IPS-NIHi7 (cell line): ENCODE data around the gene TANK.
A peak's percentile ranks its signal among the peaks of the same experiment; 100 is the strongest.
"Not testable (repeated sequence)": the region's sequence is repeated elsewhere in the genome, so short reads cannot be mapped to it uniquely, and the experiment has no call there.

ENCODE experiments used
- DNase-seq: peaks from one replicate; pipeline ENCODE4 v3.0.0; 2012; ENCODE audit warnings: mixed read lengths; ENCODE audit errors: extremely low spot score

TANK gene

DNA sequence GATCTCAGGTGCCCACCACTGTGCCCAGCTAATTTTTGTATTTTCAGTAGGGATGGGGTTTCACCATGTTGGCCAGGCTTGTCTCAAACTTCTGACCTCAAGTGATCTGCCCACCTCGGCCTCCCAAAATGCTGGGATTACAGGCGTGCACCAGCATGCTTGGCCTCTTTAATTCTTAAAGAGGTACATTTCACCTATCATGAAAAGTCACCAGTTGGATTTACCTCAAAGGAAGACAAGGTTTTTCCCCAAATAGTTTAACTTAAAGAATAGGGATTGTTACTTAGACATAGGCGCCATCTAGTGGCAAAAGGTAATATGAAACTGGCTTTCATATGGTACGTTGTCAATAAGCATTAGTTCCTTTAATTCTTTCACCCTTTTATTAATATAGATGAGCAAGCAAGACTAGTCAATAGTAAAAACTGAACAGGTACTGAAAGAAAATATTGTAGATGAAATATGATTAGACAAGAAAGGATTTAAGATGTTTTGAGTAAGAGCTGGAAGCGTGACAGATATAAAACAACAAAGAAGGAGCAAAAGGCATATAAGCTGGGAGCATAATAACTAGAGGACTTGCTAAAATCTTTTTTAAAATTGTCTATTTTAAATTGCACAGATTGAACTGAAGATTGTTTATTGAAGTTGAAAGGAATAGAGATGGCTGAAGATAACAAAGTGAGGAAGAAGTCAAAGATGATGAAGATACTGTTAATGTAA lies 113.0 kb downstream of the TANK start:
- DNase-seq, result peak; percentile 32

DNA sequence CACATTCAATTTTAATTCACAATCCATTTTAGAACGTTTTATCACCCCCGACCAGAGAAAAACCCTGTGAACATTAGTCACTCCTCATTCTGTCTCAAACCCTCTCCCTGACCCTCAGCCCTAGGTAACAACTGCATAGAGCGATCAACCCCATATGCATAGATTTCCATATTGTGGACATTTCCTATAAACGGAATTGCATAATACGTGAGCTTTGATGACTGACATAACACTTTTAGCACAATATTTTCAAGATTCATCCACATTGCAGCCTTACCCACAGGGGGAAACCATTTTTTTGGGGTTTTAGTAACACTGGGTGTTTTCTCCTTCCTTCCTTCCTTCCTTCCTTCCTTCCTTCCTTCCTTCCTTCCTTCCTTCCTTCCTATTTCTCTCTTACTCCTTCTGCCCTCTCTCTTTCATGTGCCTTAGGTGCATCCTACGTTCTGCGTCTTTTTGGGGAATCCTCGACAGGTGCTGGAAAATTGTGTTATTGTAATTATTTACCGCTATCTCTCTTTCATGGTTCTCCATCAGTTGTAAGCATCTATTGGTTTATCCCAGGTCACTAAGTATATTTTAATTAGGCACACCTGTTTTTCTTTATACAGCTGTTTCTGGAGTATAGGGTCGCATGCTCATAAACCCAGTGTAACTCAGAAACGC lies 118.5 kb downstream of the TANK start:
- DNase-seq, result peak; percentile 63

- DNase-seq, result not testable (repeated sequence)
Observed at GRCh38 chr2:161279230-161279815, 119.1 kb downstream of the TANK start.

DNA sequence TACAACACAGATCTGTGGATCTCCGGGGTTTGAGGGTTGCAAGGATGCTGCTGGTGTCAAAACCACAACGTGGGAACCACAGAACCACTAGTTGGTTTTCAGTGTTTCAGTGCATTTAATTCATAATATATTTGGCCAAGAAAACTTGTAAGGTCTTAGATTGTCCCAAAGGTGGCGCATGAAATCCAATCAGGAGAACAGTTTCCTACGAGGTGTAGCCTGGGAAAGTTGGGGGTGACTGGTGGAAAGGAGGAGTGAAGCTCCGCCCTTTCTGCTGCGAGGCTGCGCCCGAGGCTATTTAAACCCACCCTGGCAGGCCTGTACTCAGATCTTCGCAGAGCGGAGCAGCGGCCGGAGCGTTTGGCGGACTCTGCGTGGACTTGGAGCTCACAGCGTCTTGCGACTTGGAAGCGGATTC lies 120.7 kb downstream of the TANK start:
- DNase-seq, result peak; percentile 20

GRCh38 chr2:161281615-161282310 lies 121.5 kb downstream of the TANK start:
- DNase-seq, result not testable (repeated sequence)

DNA sequence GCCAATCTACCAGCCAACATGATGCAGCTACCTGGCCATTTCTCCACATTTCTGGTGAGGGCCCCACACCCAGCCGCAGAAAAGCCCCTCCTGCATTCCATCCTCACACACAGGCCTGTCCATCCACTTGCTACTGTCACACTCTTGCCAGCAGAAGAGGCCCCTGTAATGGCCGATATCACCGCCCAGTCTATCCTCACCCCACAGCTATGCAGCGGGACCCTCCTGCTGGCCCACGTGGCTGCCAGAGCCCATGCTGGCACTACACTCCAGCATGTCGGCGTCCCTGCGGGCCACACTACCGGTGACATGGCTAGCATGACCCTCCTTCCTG lies 122.0 kb downstream of the TANK start:
- not testable (repeated sequence) for DNase-seq

GRCh38 chr2:161283926-161284325 lies 123.7 kb downstream of the TANK start:
- DNase-seq, result no peak
